Osteocyte (in vitro differentiated cells): ENCODE measurements around the gene HMGN4. TPM values are rescaled to one million over a fixed set of nuclear protein-coding genes. Genes with fewer than 3 reads are reported as not detected.

Experiments used
- DNase-seq: peaks from one replicate; pipeline ENCODE4 v3.0.0; 2021; ENCODE audit warnings: mixed read lengths; ENCODE audit not compliant: unreplicated experiment; ENCODE audit errors: extremely low spot score
- H3K27ac Mint-ChIP-seq: one replicate; pipeline ENCODE4 v1.8.0; 2021; ENCODE audit warnings: mild to moderate bottlenecking, mixed read lengths; ENCODE audit not compliant: unreplicated experiment
- H3K27me3 Mint-ChIP-seq: one replicate; pipeline ENCODE4 v1.8.0; 2021; ENCODE audit warnings: mixed read lengths; ENCODE audit not compliant: unreplicated experiment
- H3K36me3 Mint-ChIP-seq: one replicate; pipeline ENCODE4 v1.8.0; 2021; ENCODE audit warnings: mixed read lengths; ENCODE audit not compliant: unreplicated experiment
- H3K4me1 Mint-ChIP-seq: one replicate; pipeline ENCODE4 v1.8.0; 2021; ENCODE audit warnings: mixed read lengths; ENCODE audit not compliant: unreplicated experiment
- H3K4me3 Mint-ChIP-seq: one replicate; pipeline ENCODE4 v1.8.0; 2021; ENCODE audit warnings: mild to moderate bottlenecking, moderate library complexity, mixed read lengths; ENCODE audit not compliant: unreplicated experiment
- H3K9me3 Mint-ChIP-seq: one replicate; pipeline ENCODE4 v1.8.0; 2021; ENCODE audit warnings: mixed read lengths; ENCODE audit not compliant: unreplicated experiment
- total RNA-seq: library from RNA; stranded (reverse); gene quantifications from 2 replicates; pipeline ENCODE4 v1.2.1, GENCODE V29; 2021
- TF ChIP-seq, protein P1 (sequence below): fragments of 200-600 bp; sonication (generic); IDR thresholded peaks from 2 replicates; pipeline ENCODE4 v1.5.0; 2021; ENCODE audit warnings: antibody characterized with exemption, mild to moderate bottlenecking, moderate library complexity

HMGN4 gene
- total RNA-seq, 1 donor from 2014 or later: 45.0 TPM

DNA sequence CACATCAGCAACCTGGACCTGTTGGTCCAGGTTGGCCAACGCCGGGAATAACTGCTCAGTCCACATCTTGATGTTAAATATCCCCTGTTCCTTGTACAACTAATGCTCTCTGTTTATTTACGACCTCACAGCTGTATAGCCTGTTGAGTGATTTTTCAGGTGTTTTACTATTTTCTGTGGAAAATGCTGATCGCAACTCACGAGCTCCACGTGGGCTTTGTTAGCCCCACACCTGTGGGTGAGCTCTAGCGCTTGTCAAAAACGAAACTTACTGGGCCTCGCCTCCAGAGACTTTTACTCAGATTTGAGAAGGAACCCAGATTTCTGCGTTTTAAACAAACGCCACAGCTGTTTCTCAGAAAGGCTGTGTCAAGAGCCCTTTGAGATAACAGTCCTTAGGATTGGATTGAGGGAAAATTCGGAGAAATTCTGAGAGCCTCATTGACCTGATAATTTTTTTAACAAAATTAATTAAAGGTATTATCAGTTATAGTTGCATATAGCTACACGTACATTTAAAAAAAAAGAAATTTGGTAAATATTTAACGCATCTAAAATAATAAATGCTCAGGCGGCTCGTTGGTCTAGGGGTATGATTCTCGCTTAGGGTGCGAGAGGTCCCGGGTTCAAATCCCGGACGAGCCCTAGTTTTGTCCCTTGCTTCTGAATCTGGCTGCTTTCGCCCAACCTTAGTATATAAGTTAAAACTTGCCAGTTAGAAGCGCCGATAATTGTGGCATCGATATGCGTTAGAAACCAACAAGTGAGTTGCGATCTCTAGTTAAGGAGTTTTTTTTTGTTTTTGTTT, 16.7 kb downstream of the HMGN4 start:
- Mint-ChIP-seq H3K9me3 (no peaks in the 10 kb centered on the region), H3K27ac (peak overlapping the region; percentile 80), H3K27me3 (no peaks in the 10 kb centered on the region), H3K4me1 (peaks cover 15% of the 10 kb centered on the region), H3K36me3 (no peaks in the 10 kb centered on the region), H3K4me3 (no peak overlapping the region)
- no peak for DNase-seq
- TF ChIP-seq, protein P1, sequence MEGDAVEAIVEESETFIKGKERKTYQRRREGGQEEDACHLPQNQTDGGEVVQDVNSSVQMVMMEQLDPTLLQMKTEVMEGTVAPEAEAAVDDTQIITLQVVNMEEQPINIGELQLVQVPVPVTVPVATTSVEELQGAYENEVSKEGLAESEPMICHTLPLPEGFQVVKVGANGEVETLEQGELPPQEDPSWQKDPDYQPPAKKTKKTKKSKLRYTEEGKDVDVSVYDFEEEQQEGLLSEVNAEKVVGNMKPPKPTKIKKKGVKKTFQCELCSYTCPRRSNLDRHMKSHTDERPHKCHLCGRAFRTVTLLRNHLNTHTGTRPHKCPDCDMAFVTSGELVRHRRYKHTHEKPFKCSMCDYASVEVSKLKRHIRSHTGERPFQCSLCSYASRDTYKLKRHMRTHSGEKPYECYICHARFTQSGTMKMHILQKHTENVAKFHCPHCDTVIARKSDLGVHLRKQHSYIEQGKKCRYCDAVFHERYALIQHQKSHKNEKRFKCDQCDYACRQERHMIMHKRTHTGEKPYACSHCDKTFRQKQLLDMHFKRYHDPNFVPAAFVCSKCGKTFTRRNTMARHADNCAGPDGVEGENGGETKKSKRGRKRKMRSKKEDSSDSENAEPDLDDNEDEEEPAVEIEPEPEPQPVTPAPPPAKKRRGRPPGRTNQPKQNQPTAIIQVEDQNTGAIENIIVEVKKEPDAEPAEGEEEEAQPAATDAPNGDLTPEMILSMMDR: no peak

GRCh38 chr6:26555505-26556262, 17.5 kb downstream of the HMGN4 start:
- Mint-ChIP-seq H3K36me3 (no peaks in the 10 kb centered on the region), H3K27ac (peak overlapping the region; percentile 80), H3K4me3 (peak overlapping the region; percentile 22), H3K27me3 (no peaks in the 10 kb centered on the region), H3K9me3 (no peaks in the 10 kb centered on the region), H3K4me1 (peaks cover 10% of the 10 kb centered on the region)
- TF ChIP-seq, protein P1: no peak
- DNase-seq: no peak

DNA sequence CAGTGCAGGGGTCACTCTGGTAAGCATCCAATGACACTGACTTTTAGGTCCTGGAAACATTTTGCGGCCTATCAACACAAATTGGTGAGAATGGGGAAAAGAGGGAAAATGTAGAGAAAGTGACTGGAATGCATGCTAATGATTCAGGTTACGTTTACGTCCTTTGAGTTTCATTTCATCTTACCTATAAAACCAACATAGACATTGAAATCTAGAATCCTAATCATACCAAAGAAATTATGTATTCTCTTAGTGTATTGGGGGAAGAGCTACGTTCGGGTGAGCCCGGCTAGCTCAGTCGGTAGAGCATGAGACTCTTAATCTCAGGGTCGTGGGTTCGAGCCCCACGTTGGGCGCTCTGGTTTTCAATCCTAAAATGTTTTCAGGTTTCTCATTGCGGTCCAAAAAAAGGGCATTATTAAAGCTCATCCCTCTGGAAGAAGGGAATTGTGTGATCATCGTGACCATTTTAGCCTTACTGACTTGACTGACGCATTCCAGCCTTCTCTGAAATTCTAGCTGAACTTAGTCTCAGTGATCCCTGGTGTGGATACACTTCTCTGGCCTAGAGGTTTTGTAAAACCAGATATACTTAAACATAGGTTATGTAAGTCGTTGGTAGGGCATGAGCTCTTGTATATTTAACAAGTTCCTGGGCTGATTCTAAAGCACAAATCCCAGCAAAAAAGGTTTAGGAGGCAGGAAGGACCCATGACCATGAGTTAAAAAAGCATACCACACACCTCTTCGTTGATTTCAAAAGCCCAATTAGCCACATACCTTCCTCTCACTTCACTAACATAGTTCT, 18.3 kb downstream of the HMGN4 start:
- Mint-ChIP-seq H3K9me3 (no peaks in the 10 kb centered on the region), H3K36me3 (no peaks in the 10 kb centered on the region), H3K27me3 (no peaks in the 10 kb centered on the region), H3K4me1 (peaks cover 9% of the 10 kb centered on the region), H3K4me3 (peak overlapping the region; percentile 22), H3K27ac (peak overlapping the region; percentile 66)
- no peak for DNase-seq
- TF ChIP-seq, protein P1: no peak

DNA sequence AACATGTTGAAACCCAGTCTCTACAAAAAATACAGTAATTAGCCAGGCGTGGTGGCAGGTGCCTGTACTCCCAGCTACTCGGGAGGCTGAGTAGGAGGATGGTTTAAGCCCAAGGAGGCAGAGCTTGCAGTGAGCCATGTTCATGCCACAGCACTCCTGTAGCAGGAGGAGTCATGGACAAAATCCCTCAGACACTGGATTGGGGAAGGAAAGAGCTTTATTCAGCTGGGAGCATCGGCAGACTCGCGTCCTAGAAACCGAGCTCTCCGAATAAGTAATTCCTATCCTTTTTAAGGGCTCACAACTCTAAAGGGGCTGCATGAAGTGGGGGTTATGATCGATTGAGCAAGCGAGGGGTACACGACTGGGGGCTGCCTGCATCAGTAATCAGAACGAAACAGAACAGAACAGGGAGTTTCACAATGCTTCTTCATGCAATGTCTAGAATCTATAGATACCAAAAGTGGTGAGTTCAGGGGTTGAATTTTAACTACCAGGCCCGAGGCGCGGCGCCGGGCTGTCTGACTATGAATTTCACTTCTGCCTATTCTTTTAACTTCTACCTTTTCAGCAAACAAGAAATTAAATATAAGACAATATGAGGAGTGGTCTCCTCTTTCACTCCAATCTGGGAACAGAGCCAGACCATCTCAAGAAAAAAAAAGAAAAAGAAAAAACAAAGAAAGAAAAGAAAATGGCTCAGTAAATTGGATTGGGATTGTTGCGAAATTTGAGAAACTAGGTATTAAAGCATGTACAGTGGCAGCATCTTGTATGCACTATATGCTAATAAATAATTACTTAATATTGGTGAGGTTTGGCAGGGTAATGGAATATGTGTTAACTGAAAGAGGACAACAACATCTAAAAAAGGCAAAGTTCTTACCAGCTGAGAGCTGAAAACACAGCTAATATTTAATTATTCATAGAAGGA, 23.6 kb downstream of the HMGN4 start:
- Mint-ChIP-seq H3K27me3 (no peaks in the 10 kb centered on the region), H3K4me1 (no peaks in the 10 kb centered on the region), H3K27ac (no peak overlapping the region), H3K9me3 (no peaks in the 10 kb centered on the region), H3K4me3 (no peak overlapping the region), H3K36me3 (no peaks in the 10 kb centered on the region)
- TF ChIP-seq, protein P1: no peak
- DNase-seq: no peak
